Heart left ventricle (tissue), 13 donors: ENCODE data around the gene CHST11.

Experiments used
- POLR2A ChIP-seq, 2 donors: fragments of 450-650 bp; IDR thresholded peaks; one replicate each; pipeline ENCODE4 v1.6.1; 2017; ENCODE audit warnings: antibody characterized with exemption in 2 of 2, mild to moderate bottlenecking in 2 of 2, moderate library complexity in 2 of 2
- TF ChIP-seq, protein P1 (sequence below), 12 donors: fragments of 200-600 bp; sonication (generic) in 4 of 12; IDR thresholded peaks; one replicate each; pipeline versions ENCODE4 v1.5.0 to v1.8.0; 2018 to 2022; ENCODE audit warnings: antibody characterized with exemption in 12 of 12, mild to moderate bottlenecking in 5 of 12
- donor health status: ischemic (EF 13 %, LVEDD 7.1; RV severe dilation, severe dysfunction).
- donor health status: DM: no; HTN: yes; CAD: no.
- donor health status: DM: no; HTN: no; CAD: no.
- donor health status: ischemic (EF 25% LVEDD 6.9; RV normal size, moderate dysfunction).
- donor health status: ischemic (EF 25% LVEDD 5.7; RV mildly dilated, moderate dysfunction).
- donor health status: ischemic (EF 35%, LVEDD 5.7; RV mildly dilated, moderate dysfunction).
- donor health status: nonischemic (EF 11% LVEDD 7.7; RV severe dilation, severe dysfunction).
- donor health status: DM: yes; HTN: yes; CAD: no.
- donor health status: PGD.
- donor health status: ischemic (EF 29% LVEDD 5.4; RV normal size, mild dysfunction).
- donor health status: nonischemic (EF 23%, LVEDD 6.1; RV moderate dilation, normal function).

DNA sequence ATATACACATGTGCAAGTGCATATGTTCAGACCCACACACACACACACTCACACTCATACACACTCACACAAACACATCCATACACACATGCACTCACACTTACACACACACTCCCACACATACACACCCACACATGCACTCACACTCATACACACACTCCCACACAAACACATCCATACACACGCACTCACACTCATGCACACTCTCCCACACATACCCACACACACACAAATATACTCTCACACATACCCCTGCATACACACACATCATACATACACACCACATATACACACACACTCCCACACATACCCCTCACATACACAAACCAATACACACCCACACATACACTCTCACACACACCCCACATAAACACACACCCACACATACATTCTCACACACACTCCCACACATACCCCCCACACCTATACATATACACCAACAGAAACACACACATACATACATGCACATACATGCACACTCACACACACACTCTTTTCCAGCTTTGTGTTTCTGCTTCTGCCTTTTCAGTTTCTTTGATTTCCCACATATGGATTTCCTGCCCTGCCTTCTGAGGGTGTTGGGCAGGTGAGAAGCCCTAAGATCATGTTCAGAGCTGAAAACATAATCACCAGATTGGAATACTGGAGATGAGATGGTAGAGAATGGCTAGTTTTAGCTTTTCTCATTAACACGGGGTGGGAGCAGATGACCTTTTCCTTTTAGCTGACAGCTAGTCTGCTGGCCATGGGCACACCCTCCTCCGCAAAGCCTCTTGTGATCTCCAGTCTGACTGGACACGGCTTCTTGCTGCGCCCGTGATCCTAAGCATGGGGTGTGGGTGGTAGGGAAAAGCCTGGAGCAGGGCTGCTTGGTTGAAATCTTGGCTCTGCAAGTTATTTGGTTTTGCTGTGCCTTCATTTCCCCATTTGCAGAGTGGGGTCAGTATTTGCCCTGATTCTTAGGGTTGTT is 214.0 kb downstream of the CHST11 start:
- TF ChIP-seq, protein P1, sequence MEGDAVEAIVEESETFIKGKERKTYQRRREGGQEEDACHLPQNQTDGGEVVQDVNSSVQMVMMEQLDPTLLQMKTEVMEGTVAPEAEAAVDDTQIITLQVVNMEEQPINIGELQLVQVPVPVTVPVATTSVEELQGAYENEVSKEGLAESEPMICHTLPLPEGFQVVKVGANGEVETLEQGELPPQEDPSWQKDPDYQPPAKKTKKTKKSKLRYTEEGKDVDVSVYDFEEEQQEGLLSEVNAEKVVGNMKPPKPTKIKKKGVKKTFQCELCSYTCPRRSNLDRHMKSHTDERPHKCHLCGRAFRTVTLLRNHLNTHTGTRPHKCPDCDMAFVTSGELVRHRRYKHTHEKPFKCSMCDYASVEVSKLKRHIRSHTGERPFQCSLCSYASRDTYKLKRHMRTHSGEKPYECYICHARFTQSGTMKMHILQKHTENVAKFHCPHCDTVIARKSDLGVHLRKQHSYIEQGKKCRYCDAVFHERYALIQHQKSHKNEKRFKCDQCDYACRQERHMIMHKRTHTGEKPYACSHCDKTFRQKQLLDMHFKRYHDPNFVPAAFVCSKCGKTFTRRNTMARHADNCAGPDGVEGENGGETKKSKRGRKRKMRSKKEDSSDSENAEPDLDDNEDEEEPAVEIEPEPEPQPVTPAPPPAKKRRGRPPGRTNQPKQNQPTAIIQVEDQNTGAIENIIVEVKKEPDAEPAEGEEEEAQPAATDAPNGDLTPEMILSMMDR (IDR thresholded peaks at IDR 0.05) = no peak
- no peak for TF ChIP-seq POLR2A (IDR thresholded peaks at IDR 0.05)
